Measurements from ENCODE around the gene CLCF1. TPM values are rescaled to one million over a fixed set of nuclear protein-coding genes. Genes with fewer than 3 reads are reported as not detected.

Gene CLCF1
- total and polyA plus RNA-seq, 7 donors = 0.92 to 49.8 (median 4.3) TPM

DNA sequence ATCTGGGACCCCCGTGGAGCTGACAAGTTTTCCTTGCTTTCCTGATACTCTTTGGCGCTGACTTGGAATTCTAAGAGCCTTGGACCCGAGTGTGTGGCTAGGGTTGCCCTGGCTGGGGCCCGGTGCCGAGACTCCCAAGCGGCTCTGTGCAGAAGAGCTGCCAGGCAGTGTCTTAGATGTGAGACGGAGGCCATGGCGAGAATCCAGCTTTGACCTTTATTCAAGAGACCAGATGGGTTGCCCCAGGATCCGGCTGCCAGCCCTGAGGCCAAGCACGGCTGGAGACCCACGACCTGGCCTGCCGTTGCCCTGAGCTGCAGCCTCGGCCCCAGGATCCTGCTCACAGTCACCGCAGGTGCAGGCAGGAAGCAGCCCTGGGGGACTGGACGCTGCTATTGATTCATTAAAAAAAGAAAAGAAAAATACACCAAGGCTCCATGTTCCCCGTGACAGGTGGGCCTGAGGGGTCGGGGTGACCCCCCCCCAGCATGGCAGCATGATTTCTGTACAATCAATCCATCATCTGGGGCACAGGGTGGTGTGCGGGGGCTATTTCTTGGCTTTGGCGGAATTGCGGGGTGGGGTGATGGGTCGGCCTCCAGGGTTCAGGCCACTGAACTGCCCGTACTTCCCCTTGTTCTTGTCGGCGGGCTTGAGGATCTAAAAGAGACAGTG, 24.7 kb upstream of the CLCF1 start:
- intact Hi-C loops (cut with DNase I) = no loop called here
- no peak overlapping the region for H3K27ac ChIP-seq
- no peak for DNase-seq
- H3K9me3 ChIP-seq = no peaks in the 10 kb centered on the region
- peaks cover 0 to 51% (median 34%) of the 10 kb centered on the region in 4 donors for H3K4me1 ChIP-seq
- TF ChIP-seq POLR2A (IDR thresholded peaks at IDR 0.05) (no peak), POLR2AphosphoS5 (IDR thresholded peaks at IDR 0.05) (no peak), EP300 (IDR thresholded peaks at IDR 0.05) (no peak)
- TF ChIP-seq, protein P1, sequence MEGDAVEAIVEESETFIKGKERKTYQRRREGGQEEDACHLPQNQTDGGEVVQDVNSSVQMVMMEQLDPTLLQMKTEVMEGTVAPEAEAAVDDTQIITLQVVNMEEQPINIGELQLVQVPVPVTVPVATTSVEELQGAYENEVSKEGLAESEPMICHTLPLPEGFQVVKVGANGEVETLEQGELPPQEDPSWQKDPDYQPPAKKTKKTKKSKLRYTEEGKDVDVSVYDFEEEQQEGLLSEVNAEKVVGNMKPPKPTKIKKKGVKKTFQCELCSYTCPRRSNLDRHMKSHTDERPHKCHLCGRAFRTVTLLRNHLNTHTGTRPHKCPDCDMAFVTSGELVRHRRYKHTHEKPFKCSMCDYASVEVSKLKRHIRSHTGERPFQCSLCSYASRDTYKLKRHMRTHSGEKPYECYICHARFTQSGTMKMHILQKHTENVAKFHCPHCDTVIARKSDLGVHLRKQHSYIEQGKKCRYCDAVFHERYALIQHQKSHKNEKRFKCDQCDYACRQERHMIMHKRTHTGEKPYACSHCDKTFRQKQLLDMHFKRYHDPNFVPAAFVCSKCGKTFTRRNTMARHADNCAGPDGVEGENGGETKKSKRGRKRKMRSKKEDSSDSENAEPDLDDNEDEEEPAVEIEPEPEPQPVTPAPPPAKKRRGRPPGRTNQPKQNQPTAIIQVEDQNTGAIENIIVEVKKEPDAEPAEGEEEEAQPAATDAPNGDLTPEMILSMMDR (IDR thresholded peaks at IDR 0.05) = no peak
- peaks cover 23 to 62% (median 30%) of the 10 kb centered on the region in 4 donors for H3K36me3 ChIP-seq
- WGBS, 2 donors = 86 to 90% methylated on average over 24 of the region's 24 CpGs
- no peaks in the 10 kb centered on the region for H3K27me3 ChIP-seq
- no peak overlapping the region for H3K4me3 ChIP-seq

DNA sequence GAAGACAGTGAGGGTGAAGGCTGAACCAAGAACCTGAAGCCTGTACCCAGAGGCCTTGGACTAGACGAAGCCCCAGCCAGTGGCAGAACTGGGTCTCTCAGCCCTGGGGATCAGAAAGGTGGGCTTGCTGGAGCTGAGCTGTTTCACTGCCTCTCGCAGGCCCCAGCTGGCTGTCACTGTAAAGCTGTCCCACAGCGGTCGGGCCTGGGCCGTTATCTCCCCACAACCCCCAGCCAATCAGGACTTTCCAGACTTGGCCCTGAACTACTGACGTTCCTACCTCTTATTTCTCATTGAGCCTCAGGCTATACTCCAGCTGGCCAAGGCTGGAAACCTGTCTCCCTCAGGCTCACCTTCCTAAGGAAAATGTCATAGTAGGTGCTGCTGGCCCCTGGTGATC, 24.1 kb upstream of the CLCF1 start:
- WGBS, 2 donors = 85 to 86% methylated on average over 6 of the region's 6 CpGs
- TF ChIP-seq POLR2AphosphoS5 (IDR thresholded peaks at IDR 0.05) (no peak), POLR2A (IDR thresholded peaks at IDR 0.05) (no peak), EP300 (IDR thresholded peaks at IDR 0.05) (no peak)
- TF ChIP-seq, protein P1 (IDR thresholded peaks at IDR 0.05) = no peak
- H3K27ac ChIP-seq = no peak overlapping the region
- DNase-seq = no peak
- no peaks in the 10 kb centered on the region for H3K9me3 ChIP-seq
- no peaks in the 10 kb centered on the region for H3K27me3 ChIP-seq
- intact Hi-C loops (cut with DNase I) = no loop called here
- peaks cover 0 to 56% (median 36%) of the 10 kb centered on the region in 4 donors for H3K4me1 ChIP-seq
- H3K4me3 ChIP-seq = no peak overlapping the region
- H3K36me3 ChIP-seq = peaks cover 23 to 63% (median 30%) of the 10 kb centered on the region in 4 donors

GRCh38 chr11:67396587-67397389, 23.4 kb upstream of the CLCF1 start:
- no peak for TF ChIP-seq POLR2A (IDR thresholded peaks at IDR 0.05)
- peak; percentile 67 for DNase-seq
- Histone ChIP-seq H3K36me3 (peaks cover 23 to 63% (median 30%) of the 10 kb centered on the region in 4 donors), H3K27me3 (no peaks in the 10 kb centered on the region), H3K27ac (peak overlapping the region in 1 of 4 donors; percentile 1), H3K9me3 (no peaks in the 10 kb centered on the region), H3K4me1 (peaks cover 0 to 54% (median 34%) of the 10 kb centered on the region in 4 donors), H3K4me3 (no peak overlapping the region)
- intact Hi-C loops (cut with DNase I) = no loop called here
- 34 to 53% methylated on average over 13 of the region's 13 CpGs for WGBS, 2 donors

DNA sequence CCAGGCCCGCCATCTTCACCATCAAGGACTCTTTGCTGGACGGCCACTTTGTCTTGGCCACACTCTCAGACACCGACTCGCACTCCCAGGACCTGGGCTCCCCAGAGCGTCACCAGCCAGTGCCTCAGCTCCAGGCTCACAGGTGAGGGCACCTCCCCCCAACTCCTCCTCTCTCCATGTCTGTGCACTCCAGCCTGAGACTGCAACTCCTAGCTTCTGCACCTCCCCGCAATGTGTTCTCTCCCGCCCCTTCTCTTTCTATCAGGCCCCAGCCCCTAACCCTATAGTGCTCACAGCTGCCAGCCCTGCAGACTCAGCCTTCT, 22.8 kb upstream of the CLCF1 start:
- 92 to 95% methylated on average over 7 of the region's 7 CpGs for WGBS, 2 donors
- intact Hi-C loops (cut with DNase I) = no loop called here
- Histone ChIP-seq H3K4me1 (peaks cover 0 to 57% (median 35%) of the 10 kb centered on the region in 4 donors), H3K36me3 (peaks cover 23 to 63% (median 30%) of the 10 kb centered on the region in 4 donors), H3K9me3 (no peaks in the 10 kb centered on the region), H3K27ac (no peak overlapping the region), H3K4me3 (no peak overlapping the region), H3K27me3 (no peaks in the 10 kb centered on the region)
- TF ChIP-seq, protein P1 (IDR thresholded peaks at IDR 0.05) = no peak
- no peak for TF ChIP-seq EP300 (IDR thresholded peaks at IDR 0.05)
- TF ChIP-seq POLR2AphosphoS5 (IDR thresholded peaks at IDR 0.05) = no peak
- no peak for TF ChIP-seq POLR2A (IDR thresholded peaks at IDR 0.05)
- no peak for DNase-seq

DNA sequence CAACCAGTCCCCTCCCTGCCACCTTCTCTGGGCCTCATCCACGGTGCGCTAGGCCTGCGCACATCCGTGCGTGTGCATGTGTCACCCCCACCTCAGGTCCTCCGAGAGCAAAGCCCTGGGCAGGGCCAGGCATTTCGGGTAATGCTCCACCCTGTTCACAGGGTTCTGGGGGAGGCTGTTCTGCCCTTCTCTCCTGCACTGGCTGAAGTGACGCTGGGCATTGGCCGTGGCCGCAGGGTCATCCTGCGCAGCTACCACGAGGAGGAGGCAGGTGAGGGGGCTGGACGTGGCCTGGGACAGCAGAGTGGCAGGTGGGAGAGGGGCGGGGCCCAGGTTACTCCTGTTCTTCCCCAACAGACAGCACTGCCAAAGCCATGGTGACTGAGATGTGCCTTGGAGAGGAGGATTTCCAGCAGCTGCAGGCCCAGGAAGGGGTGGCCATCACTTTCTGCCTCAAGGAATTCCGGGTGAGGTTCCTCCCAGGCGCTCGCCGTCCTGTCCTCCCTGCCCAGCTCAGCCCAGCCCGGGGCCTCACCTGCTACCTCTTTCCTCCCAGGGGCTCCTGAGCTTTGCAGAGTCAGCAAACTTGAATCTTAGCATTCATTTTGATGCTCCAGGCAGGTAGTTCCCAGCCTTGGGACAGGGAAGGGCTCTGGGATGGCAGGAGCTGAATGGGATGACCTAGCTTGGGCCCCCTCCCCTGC, 22.3 kb upstream of the CLCF1 start:
- Histone ChIP-seq H3K27ac (no peak overlapping the region), H3K4me1 (peaks cover 0 to 60% (median 37%) of the 10 kb centered on the region in 4 donors), H3K36me3 (peaks cover 23 to 63% (median 30%) of the 10 kb centered on the region in 4 donors), H3K4me3 (no peak overlapping the region), H3K27me3 (no peaks in the 10 kb centered on the region), H3K9me3 (no peaks in the 10 kb centered on the region)
- DNase-seq = no peak
- WGBS, 2 donors = 86 to 92% methylated on average over 19 of the region's 19 CpGs
- TF ChIP-seq POLR2A (IDR thresholded peaks at IDR 0.05) (no peak), EP300 (IDR thresholded peaks at IDR 0.05) (no peak)
- intact Hi-C loops (cut with DNase I) = no loop called here
